HG03025 (cell line): Measurements from ENCODE around the gene SPATA21.
"Not testable (repeated sequence)": the region's sequence is repeated elsewhere in the genome, so short reads cannot be mapped to it uniquely, and the experiment has no call there.

Experiments used
- ATAC-seq: cut with Tn5 transposase; IDR thresholded peaks from one replicate; pipeline ENCODE4 v1.9.1; 2021; ENCODE audit warnings: mild to moderate bottlenecking, moderate library complexity; ENCODE audit not compliant: unreplicated experiment, low FRiP score

Gene SPATA21

GRCh38 chr1:16386454-16387113 is 50.6 kb downstream of the SPATA21 start:
- ATAC-seq, result no peak

DNA sequence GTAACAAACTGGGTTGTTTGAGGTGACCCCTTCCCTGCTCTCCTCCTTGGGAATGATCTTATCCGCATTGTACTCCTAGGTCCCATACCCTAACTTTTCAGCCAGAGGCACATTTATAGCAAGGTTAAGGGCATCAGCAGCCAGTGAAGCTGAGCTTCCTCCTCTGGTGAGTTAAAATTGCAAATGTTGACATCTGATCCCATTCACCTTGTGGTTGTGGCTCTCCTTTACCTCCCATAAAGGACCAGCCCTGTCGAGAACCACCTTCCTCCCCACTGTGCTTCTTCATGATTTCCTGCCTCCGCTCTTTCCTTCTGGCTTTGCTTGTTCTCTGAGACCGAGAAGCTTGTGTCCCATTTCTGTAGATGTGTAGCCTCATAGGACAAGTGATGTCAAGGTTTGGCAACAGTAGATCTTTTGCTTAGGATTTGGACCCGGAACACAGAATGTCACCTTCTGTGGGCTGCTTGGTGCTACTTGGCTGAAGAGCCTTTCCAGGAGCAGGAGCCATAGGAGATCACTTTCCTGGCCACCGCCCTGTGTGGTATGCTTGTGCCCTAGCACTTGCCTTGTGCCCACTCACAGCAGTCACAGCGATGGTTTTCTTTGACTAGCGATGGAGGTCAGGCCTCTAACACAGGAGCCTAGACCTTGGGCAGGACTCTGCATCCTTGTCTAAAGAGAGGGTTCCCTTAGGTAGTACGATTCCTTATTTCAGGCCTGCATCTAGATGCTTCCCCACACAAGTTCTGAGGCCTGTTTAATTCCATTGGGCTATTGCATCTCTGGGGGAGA is 51.4 kb downstream of the SPATA21 start:
- no peak for ATAC-seq

- ATAC-seq, result no peak
Observed at GRCh38 chr1:16383888-16384287, 53.3 kb downstream of the SPATA21 start.

- no peak for ATAC-seq
Observed at GRCh38 chr1:16380868-16381267, 56.4 kb downstream of the SPATA21 start.

DNA sequence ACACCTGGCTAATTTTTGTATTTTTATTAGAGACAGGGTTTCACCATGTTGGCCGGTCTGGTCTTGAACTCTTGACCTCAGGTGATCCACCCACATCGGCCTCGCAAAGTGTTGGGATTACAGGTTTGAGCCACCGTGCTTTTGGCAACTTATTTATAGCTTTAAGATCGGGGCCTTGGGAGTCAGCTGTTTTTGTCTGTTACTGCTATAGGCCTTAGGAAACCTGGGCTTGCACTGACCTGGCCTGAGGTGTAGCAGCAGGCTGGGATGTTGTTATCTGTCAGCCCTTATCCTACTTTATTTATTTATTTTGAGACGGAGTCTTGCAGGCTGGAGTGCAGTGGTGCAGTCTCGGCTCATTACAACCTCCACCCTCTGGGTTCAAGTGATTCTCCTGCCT is 58.8 kb downstream of the SPATA21 start:
- ATAC-seq, result no peak

- ATAC-seq, result no peak
Observed at GRCh38 chr1:16376971-16377370, 60.3 kb downstream of the SPATA21 start.

DNA sequence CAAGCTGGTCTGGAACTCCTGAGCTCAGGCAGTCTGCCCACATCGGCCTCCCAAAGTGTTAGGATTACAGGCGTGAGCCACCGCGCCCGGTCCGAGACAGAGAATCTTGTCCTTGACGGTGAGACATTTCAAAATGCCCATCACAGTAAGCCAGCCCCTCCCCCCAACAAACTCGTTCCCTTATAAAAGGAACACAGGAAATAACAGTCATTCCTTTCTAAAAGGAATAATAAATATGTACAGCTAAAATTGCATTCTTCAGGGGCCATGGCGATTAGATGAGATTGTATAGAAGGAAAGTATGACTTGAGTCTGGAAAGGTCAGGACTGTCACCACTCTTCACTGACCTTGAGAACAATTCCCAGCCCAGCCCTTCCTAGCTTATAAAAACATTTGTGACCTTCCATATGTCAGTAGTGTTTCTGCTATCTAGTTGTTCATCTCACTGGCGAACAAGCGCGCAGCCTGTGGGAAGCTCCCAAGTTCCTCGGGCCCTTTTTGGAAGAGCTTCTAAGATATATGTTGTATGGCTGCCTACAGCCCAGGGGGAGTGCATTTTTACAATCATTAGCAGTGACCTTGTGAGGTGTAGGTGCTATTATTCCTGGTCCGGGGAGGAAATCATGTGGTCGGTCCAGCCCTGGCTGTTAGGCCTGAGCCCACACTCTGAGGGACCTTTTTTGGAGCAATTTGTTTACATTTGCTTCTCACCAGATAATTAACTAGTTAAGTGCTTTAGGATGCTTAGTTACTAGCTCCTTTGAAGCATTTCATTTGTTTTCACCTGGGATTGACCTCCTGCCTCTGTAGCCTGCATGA is 61.5 kb downstream of the SPATA21 start:
- ATAC-seq, result no peak

DNA sequence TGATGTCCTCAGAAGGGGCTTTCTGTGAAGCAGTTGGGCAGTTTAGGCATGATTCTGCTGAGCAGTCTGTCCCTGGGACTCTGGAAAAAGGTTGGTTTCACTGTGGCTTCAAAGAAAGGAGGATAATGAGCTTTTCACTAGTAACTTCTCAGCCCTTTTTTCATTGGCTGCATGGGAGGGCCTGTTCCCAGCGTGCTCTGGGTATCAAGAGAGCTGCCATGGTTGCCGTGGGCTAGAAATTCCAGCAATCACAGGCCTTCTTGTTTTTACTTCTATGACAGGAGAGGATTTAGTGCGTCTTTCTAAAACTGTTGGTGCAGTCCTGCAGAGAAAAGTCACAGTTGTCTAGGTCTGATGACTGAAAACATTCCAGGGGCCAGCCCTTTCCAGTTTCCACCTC is 63.0 kb downstream of the SPATA21 start:
- no peak for ATAC-seq

DNA sequence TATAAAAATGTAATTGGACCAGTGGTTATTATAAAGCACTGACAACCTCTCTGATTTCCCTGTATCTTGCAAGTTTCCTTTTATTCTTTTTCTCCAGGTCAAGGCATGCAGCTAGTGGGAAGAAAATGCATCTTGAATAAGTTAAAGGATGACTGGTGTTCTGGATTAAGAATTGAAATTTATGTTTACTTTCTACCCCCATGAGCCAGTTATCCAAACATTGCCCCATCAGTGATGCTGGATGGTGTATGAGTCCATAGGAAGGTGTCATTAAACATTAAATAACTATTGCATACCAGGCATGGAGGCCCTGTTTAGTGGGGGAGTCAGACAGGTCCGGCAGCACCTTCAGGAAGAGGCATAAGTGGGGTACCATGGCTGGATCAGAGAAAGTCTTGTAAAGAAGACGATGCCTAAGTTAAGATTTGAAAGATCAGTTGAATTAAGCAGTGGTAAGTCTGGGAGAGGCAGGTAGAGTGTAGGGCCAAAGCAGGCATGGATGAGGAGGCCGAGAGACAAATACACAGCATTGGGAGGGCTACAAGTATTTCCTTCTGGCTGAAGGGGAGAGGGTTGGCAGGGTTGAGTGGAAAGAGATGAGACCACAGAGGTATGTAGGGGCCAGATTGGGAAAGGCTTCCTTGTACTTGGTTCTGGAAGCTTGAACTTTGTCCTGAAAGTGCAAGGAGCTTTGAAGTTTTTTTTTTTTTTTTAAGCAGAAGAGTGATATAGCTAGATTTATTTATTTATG is 64.5 kb downstream of the SPATA21 start:
- no peak for ATAC-seq

DNA sequence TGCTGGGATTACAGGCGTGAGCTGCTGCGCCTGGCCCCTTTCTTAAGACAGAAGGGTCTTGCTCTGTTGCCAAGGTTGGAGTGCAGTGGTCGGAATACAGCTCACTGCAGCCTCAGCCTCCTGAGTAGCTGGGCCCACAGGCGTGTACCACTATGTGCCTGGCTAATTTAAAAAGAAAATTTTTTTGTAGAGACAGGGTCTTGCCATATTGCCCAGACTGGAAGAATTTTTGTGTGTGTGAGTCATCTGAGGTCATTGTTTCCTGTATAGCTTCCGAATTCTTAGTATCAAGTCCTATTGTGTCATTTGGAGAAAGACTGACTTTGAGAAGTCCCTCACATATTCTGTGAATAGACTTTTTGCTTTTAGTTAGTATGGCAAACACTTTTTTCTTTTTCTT is 65.5 kb downstream of the SPATA21 start:
- no peak for ATAC-seq

DNA sequence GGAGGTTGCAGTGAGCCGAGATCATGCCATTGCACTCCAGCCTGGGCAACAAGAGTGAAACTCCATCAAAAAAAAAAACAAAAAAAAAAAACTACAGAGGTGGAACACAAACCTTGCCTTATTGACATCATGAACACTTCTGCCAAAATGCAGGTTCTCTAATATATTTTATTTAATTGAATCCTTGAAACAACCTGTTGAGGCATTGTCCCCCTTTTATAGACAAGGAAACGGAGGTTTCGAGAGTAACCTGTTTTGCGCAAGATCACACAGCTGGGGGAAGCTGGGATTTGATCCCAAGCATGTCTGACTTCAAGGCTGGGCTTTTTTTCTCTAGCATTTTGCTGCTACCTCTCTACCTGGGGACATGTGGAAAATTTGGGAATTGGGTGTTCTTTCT is 67.4 kb downstream of the SPATA21 start:
- ATAC-seq, result no peak

- ATAC-seq, result no peak
Observed at GRCh38 chr1:16367968-16368890, 69.0 kb downstream of the SPATA21 start.

DNA sequence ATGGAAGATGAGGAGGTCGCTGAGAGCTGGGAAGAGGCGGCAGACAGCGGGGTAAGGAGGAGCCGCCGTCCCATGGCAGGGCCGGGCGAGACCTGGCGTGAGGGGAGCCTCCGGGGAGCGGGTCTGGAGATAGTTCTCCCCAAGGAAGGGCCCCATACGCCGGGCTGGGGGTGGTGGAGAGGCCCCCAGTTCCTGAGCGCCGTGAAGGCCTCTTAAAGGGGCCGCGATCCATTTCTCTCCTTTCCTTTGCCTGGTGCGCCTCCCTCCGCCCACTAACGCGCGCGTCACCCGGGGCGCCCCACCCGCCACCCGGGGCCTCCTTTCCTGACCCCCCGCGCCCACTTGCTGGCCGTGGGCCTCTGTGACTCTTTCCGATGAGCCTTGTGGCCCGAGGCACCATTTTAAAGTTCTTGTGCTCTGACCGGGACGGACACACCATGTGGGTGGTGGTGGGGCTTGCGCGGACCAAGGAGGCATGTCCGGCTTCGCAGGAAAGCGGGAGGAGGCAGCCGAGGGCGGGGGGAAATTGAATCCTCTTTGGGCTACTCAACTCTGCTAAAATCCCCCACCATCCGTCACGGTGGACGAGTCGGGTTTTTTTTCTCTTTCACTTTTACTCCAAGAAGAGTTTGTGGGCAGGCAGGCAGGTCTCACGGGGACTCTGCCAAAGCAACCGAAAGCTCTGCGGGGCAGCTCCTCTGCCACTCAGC is 69.8 kb downstream of the SPATA21 start:
- peak; percentile 74 for ATAC-seq

- peak; percentile 75 for ATAC-seq
Observed at GRCh38 chr1:16366722-16367257, 70.4 kb downstream of the SPATA21 start, which contains the start of gene SZRD1. TSS of gene SZRD1 (plus strand) at chr1:16367242. CDS start at chr1:16367258, 16 bp downstream.

DNA sequence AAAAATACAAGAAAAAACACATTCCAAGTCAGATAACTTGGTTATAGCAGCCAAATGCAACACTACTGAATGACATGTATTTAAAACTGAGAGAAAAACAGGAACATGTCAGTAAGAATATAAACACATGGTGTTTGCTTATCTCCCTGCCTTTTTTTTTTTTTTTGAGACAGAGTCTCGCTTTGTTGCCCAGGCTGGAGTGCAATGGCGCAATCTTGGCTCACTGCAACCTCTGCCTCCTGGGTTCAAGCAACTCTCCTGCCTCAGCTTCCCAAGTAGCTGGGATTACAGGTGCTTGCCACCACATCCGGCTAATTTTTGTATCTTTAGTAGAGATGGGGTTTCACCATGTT is 72.1 kb downstream of the SPATA21 start:
- ATAC-seq, result not testable (repeated sequence)

DNA sequence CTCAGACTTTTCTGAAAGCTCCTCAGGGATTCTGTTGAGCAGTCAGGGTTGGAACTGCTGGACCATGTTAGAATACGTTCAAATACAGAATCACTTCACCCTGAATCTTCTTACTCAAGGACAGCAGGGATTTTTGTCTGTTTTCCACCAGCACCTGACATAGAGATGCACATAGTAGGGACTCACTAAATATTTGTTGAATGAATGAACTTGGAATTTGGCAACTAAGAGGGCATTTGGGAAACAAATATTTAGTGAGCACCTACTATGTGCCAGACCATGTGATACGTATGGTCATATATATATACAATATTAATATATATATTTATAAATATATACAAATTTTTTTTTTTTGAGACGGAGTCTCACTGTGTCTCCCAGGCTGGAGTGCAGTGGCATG is 80.4 kb downstream of the SPATA21 start:
- ATAC-seq, result no peak

- no peak for ATAC-seq
Observed at GRCh38 chr1:16354619-16355018, 82.6 kb downstream of the SPATA21 start.

DNA sequence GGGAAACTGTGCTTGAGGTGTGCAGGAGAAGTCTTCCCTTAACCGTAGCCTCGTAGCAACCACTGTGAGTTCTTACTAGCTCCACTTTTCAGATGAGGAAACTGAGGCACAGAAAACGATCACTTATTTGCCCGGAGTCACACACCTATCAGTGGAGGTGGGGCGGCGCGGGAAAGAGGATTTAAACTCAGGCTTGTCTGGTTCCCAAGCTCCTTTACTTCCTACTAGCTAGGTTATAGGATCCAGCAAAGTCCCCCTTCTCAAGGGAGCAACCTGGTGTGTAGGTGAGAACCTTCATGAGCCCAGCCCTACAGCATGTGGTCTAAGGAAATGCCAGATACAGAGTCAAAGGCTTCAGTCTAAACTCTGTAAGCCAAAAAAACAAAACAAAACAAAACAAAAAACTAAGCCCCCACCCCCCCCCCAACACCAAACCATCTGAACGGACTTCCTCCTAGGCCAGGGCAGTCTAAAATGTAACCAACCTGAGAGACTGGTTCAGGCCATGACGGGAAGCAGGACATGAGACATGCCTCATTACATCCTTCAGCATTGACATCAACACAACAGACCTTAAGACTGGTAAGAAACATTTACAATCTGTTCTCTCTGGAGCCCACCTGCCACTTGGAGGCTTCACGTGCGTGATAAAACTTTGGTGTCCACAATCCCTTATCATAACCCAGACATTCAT is 84.2 kb downstream of the SPATA21 start:
- no peak for ATAC-seq
